Mucosa of gallbladder (tissue), 1 donor: ENCODE results near the gene SEPTIN12. TPM values are rescaled to one million over a fixed set of nuclear protein-coding genes. Genes with fewer than 3 reads are reported as not detected.

Experiments
- DNase-seq: peaks from one replicate; pipeline ENCODE4 v3.0.0-alpha.2; 2020; ENCODE audit warnings: low spot score
- total RNA-seq: library from RNA; stranded (reverse); gene quantifications from one replicate; pipeline ENCODE4 v1.2.1, GENCODE V29; 2021
- donor health status: DM: no; HTN: no; CAD: no.

SEPTIN12 gene
- not detected for total RNA-seq

- no peak for DNase-seq
Observed at GRCh38 chr16:4787627-4788482, at the start of gene SEPTIN12. Gene SEPTIN12, minus strand, starts transcription at chr16:4788345. Its CDS starts 700 bp downstream, at chr16:4787645.

- DNase-seq = peak; percentile 23
Observed at GRCh38 chr16:4836727-4837126, 48.6 kb upstream of the SEPTIN12 start.

GRCh38 chr16:4833584-4833983, 45.4 kb upstream of the SEPTIN12 start:
- DNase-seq = no peak

GRCh38 chr16:4832698-4833343, 44.7 kb upstream of the SEPTIN12 start:
- DNase-seq = no peak

GRCh38 chr16:4831616-4832015, 43.5 kb upstream of the SEPTIN12 start:
- DNase-seq = no peak

GRCh38 chr16:4830408-4830807, 42.3 kb upstream of the SEPTIN12 start:
- DNase-seq = no peak

- DNase-seq = no peak
Observed at GRCh38 chr16:4828567-4829321, 40.6 kb upstream of the SEPTIN12 start.

GRCh38 chr16:4826980-4827379, 38.8 kb upstream of the SEPTIN12 start:
- no peak for DNase-seq

GRCh38 chr16:4826526-4826925, 38.4 kb upstream of the SEPTIN12 start:
- DNase-seq = no peak

GRCh38 chr16:4825196-4825595, 37.1 kb upstream of the SEPTIN12 start:
- no peak for DNase-seq

- no peak for DNase-seq
Observed at GRCh38 chr16:4820652-4821051, 32.5 kb upstream of the SEPTIN12 start.

- DNase-seq = no peak
Observed at GRCh38 chr16:4814542-4815173, 26.5 kb upstream of the SEPTIN12 start.

- no peak for DNase-seq
Observed at GRCh38 chr16:4814046-4814445, 25.9 kb upstream of the SEPTIN12 start.

- DNase-seq = no peak
Observed at GRCh38 chr16:4813251-4814003, 25.3 kb upstream of the SEPTIN12 start.

GRCh38 chr16:4811773-4812172, 23.6 kb upstream of the SEPTIN12 start:
- no peak for DNase-seq

- DNase-seq = no peak
Observed at GRCh38 chr16:4811242-4811641, 23.1 kb upstream of the SEPTIN12 start.

- no peak for DNase-seq
Observed at GRCh38 chr16:4806280-4806679, 18.1 kb upstream of the SEPTIN12 start.

GRCh38 chr16:4805231-4805630, 17.1 kb upstream of the SEPTIN12 start:
- DNase-seq = no peak

GRCh38 chr16:4803898-4804762, 16.0 kb upstream of the SEPTIN12 start:
- no peak for DNase-seq

GRCh38 chr16:4803401-4803844, 15.3 kb upstream of the SEPTIN12 start:
- DNase-seq = no peak
